Prostate gland (tissue), 2 donors: Measurements from ENCODE around the gene HDAC8. TPM values are rescaled to one million over a fixed set of nuclear protein-coding genes. Genes with fewer than 3 reads are reported as not detected.

Experiments used
- DNase-seq: peaks from one replicate; pipeline ENCODE4 v3.0.0-alpha.2; 2019; ENCODE audit warnings: low spot score
- H3K27ac ChIP-seq, 2 donors: fragments of 200-600 bp; sonication (generic); 2 replicates each; pipeline ENCODE4 v1.5.1; 2017 to 2019
- H3K27me3 ChIP-seq: fragments of 200-600 bp; sonication (generic); replicated peaks from 2 replicates; pipeline ENCODE4 v1.5.1; 2019; ENCODE audit not compliant: insufficient read depth
- H3K36me3 ChIP-seq, 2 donors: fragments of 200-600 bp; sonication (generic); 1 replicate in 1 of 2; 2 replicates in 1 of 2; pipeline versions ENCODE4 v1.5.1 to v1.8.1; 2017 to 2019
- H3K4me1 ChIP-seq: fragments of 200-600 bp; sonication (generic); replicated peaks from 2 replicates; pipeline ENCODE4 v1.5.1; 2019
- H3K4me3 ChIP-seq, 2 donors: fragments of 200-600 bp; sonication (generic); 2 replicates each; pipeline ENCODE4 v1.5.1; 2017 to 2019
- H3K9me3 ChIP-seq: fragments of 200-600 bp; sonication (generic); 2 replicates; pipeline ENCODE4 v1.5.1; 2017
- CTCF ChIP-seq, 4 experiments: fragments of 200-600 bp in 2 of 4; fragments of 450-650 bp in 2 of 4; sonication (generic) in 2 of 4; IDR thresholded peaks; 1 replicate in 3 of 4; 2 replicates in 1 of 4; pipeline ENCODE4 v1.5.1; 2016 to 2019; ENCODE audit warnings: antibody characterized with exemption in 4 of 4, mild to moderate bottlenecking in 2 of 4, moderate library complexity in 2 of 4
- POLR2A ChIP-seq: fragments of 450-650 bp; IDR thresholded peaks from one replicate; pipeline ENCODE4 v1.6.1; 2016; ENCODE audit warnings: antibody characterized with exemption, mild to moderate bottlenecking
- POLR2AphosphoS5 ChIP-seq: sonication (generic); formaldehyde crosslinking; IDR thresholded peaks from one replicate; pipeline ENCODE4 v1.6.1; 2017; ENCODE audit warnings: antibody characterized with exemption
- WGBS: methylation state at CpG from one replicate; pipeline ENCODE4 v1.1.5; 2018; 5-methylcytosine and 5-hydroxymethylcytosine counted together
- intact Hi-C: fragments of 100-400 bp; cut with DNase I; formaldehyde crosslinking; loops from one replicate; pipeline ENCODE4 v1.14.2; 2022
- small RNA-seq, 2 donors: library from RNA; depleted of rRNA; stranded (forward); fragments of <200 nt; gene quantifications; one replicate each; pipeline ENCODE3, GENCODE V24; 2016
- total RNA-seq, 2 donors: library from RNA; depleted of rRNA; stranded (reverse); fragments of >200 nt; gene quantifications; one replicate each; pipeline ENCODE4 v1.1.0, GENCODE V29; 2016

The HDAC8 gene
- total RNA-seq, 2 donors from 2014 or later, result 25.3 to 32.3 TPM

GRCh38 chrX:72294497-72294896 lies 278.1 kb downstream of the HDAC8 start:
- no peak overlapping the region for H3K4me3 ChIP-seq
- intact Hi-C loops, result no loop called here
- no peaks in the 10 kb centered on the region for H3K4me1 ChIP-seq
- no peaks in the 10 kb centered on the region for H3K27me3 ChIP-seq
- TF ChIP-seq CTCF (IDR thresholded peaks at IDR 0.05) (no peak), POLR2A (no peak), POLR2AphosphoS5 (no peak)
- H3K9me3 ChIP-seq, result no peaks in the 10 kb centered on the region
- 29% methylated on average over 1 of the region's 1 CpG for WGBS
- no peak overlapping the region for H3K27ac ChIP-seq
- no peaks in the 10 kb centered on the region for H3K36me3 ChIP-seq
- no peak for DNase-seq

GRCh38 chrX:72282302-72282701 lies 290.3 kb downstream of the HDAC8 start:
- Histone ChIP-seq H3K4me1 (no peaks in the 10 kb centered on the region), H3K27me3 (no peaks in the 10 kb centered on the region), H3K36me3 (no peaks in the 10 kb centered on the region), H3K9me3 (no peaks in the 10 kb centered on the region), H3K4me3 (no peak overlapping the region), H3K27ac (no peak overlapping the region)
- no peak for DNase-seq
- intact Hi-C loops, result no loop called here
- 95% methylated on average over 1 of the region's 1 CpG for WGBS
- TF ChIP-seq POLR2AphosphoS5 (no peak), CTCF (IDR thresholded peaks at IDR 0.05) (no peak), POLR2A (no peak)

- Histone ChIP-seq H3K9me3 (no peaks in the 10 kb centered on the region), H3K4me3 (no peak overlapping the region), H3K27me3 (no peaks in the 10 kb centered on the region), H3K4me1 (no peaks in the 10 kb centered on the region), H3K36me3 (no peaks in the 10 kb centered on the region), H3K27ac (no peak overlapping the region)
- no peak for DNase-seq
- TF ChIP-seq POLR2A (no peak), POLR2AphosphoS5 (no peak), CTCF (IDR thresholded peaks at IDR 0.05) (no peak)
- 73% methylated on average over 5 of the region's 5 CpGs for WGBS
- intact Hi-C loops, result no loop called here
Measured at GRCh38 chrX:72280321-72280845, 292.3 kb downstream of the HDAC8 start.

Small RNA genes within 50 kb of the gene (small RNA-seq; reads per million reads assigned to genes)
- gene RF00019 (0 reads per million in 2 donors), gene RNU2-68P (0 to 0.50 reads per million in 2 donors)

Other genes starting within 250 kb of the HDAC8 start
- gene PHKA1, start 141.5 kb upstream of the HDAC8 start, total RNA-seq, result 10 to 100 TPM; 12.4 TPM
- 1 to 10 TPM; 2.8 to 4.4 TPM for gene DMRTC1B, start 204.0 kb upstream of the HDAC8 start, total RNA-seq
- gene FAM236B, start 209.8 kb upstream of the HDAC8 start, total RNA-seq, result 10 to 100 TPM in 1 of 2 donors, not detected in 1; 81.3 TPM
- not detected for gene FAM236D, start 235.4 kb upstream of the HDAC8 start, total RNA-seq